ENCODE measurements around the gene EVI5. TPM values are rescaled to one million over a fixed set of nuclear protein-coding genes. Genes with fewer than 3 reads are reported as not detected.

Gene EVI5
- total and polyA plus RNA-seq, 12 donors, result 3.6 to 63.1 (median 45.2) TPM

- Histone ChIP-seq H3K9me3 (replicated peaks in 1 of 3) (no peaks in the 10 kb centered on the region), H3K27me3 (no peaks in the 10 kb centered on the region), H3K4me3 (no peak overlapping the region), H3K27ac (no peak overlapping the region), H3K4me1 (replicated peaks in 1 of 2) (peaks cover 0 to 3% of the 10 kb centered on the region in 2 donors), H3K36me3 (replicated peaks in 1 of 2) (no peaks in the 10 kb centered on the region)
- intact Hi-C loops (cut with DNase I), result no loop called here
- 81 to 95% (median 85%) methylated on average over 3 to 4 of the region's 4 CpGs for WGBS, 4 donors
- DNase-seq, result no peak
- TF ChIP-seq CTCF (IDR thresholded peaks at IDR 0.05) (no peak), POLR2A (IDR thresholded peaks at IDR 0.05) (no peak)
Measured at GRCh38 chr1:92464588-92465255, 320.2 kb downstream of the EVI5 start.

- TF ChIP-seq POLR2A (IDR thresholded peaks at IDR 0.05), result no peak
- TF ChIP-seq CTCF (IDR thresholded peaks at IDR 0.05), result peak in 3 of 6 experiments; percentile 23 to 32 (median 24)
- WGBS, 4 donors, result 73 to 84% (median 77%) methylated on average over 5 of the region's 5 CpGs
- no peaks in the 10 kb centered on the region for H3K9me3 ChIP-seq (replicated peaks in 1 of 3)
- intact Hi-C loops (cut with DNase I), result no loop called here
- no peaks in the 10 kb centered on the region for H3K36me3 ChIP-seq (replicated peaks in 1 of 2)
- H3K27me3 ChIP-seq, result no peaks in the 10 kb centered on the region
- H3K27ac ChIP-seq, result no peak overlapping the region
- peaks cover 0 to 3% of the 10 kb centered on the region in 2 donors for H3K4me1 ChIP-seq (replicated peaks in 1 of 2)
- H3K4me3 ChIP-seq, result no peak overlapping the region
- DNase-seq, result no peak
Measured at GRCh38 chr1:92461364-92462097, 323.4 kb downstream of the EVI5 start.

GRCh38 chr1:92459871-92460320, 325.0 kb downstream of the EVI5 start:
- Histone ChIP-seq H3K27me3 (no peaks in the 10 kb centered on the region), H3K36me3 (replicated peaks in 1 of 2) (no peaks in the 10 kb centered on the region), H3K4me3 (no peak overlapping the region), H3K9me3 (replicated peaks in 1 of 3) (no peaks in the 10 kb centered on the region), H3K27ac (peak overlapping the region in 2 of 5 donors; percentile 16 to 29), H3K4me1 (replicated peaks in 1 of 2) (peaks cover 0 to 3% of the 10 kb centered on the region in 2 donors)
- peak in 1 of 7 donors; percentile 16 for DNase-seq
- TF ChIP-seq POLR2A (IDR thresholded peaks at IDR 0.05) (no peak), CTCF (IDR thresholded peaks at IDR 0.05) (no peak)
- intact Hi-C loops (cut with DNase I), result no loop called here
- 52 to 59% (median 57%) methylated on average over 4 of the region's 4 CpGs for WGBS, 4 donors

Small RNA genes within 50 kb of the gene (small RNA-seq; reads per million reads assigned to genes)
- 0 reads per million in 2 donors for gene AC104332.2
- gene RNU4-59P, result 0 reads per million in 2 donors

Other genes starting within 250 kb of the EVI5 start
- 1,000 to 10,000 TPM in 5 of 9 donors, 100 to 1,000 TPM in 4; 659 to 1,858 (median 1,011) TPM for gene RPL5, start 46.9 kb upstream of the EVI5 start, total RNA-seq
- 1,000 to 10,000 TPM; 1,376 to 5,145 (median 2,079) TPM for gene RPL5, start 46.9 kb upstream of the EVI5 start, polyA plus RNA-seq
- gene DIPK1A, start 176.4 kb upstream of the EVI5 start, total RNA-seq, result 10 to 100 TPM in 1 of 9 donors, 1 to 10 TPM in 7, under 1 TPM in 1; 0.91 to 10.2 (median 3.1) TPM
- gene DIPK1A, start 176.4 kb upstream of the EVI5 start, polyA plus RNA-seq, result 1 to 10 TPM; 1.4 to 5.0 (median 1.7) TPM

Measured in adrenal gland (tissue), 12 donors.